ENCODE results near the gene DNAH10. TPM values are rescaled to one million over a fixed set of nuclear protein-coding genes. Genes with fewer than 3 reads are reported as not detected.

The DNAH10 gene
- total RNA-seq, 1 donor from 2014 or later: 0.08 TPM

DNA sequence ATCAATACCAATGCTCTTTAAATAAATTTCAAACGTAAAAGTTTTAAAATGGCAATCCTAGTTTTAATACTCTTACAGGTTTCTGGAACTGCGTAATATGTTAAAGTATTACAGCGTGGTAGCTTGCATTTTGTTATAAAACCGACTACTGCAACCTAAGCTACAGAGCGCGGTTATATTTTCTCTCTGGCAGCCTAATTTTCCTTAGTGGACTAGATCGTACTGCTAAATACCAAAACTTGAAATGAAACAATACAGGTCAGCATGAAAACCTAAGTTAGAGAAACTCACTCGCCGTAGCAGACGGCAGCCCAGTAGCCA is 209.3 kb downstream of the DNAH10 start:
- intact Hi-C loops (cut with DNase I): no loop called here
- ATAC-seq (ENCODE audit: poor library complexity) (no peak), DNase-seq (no peak)

DNA sequence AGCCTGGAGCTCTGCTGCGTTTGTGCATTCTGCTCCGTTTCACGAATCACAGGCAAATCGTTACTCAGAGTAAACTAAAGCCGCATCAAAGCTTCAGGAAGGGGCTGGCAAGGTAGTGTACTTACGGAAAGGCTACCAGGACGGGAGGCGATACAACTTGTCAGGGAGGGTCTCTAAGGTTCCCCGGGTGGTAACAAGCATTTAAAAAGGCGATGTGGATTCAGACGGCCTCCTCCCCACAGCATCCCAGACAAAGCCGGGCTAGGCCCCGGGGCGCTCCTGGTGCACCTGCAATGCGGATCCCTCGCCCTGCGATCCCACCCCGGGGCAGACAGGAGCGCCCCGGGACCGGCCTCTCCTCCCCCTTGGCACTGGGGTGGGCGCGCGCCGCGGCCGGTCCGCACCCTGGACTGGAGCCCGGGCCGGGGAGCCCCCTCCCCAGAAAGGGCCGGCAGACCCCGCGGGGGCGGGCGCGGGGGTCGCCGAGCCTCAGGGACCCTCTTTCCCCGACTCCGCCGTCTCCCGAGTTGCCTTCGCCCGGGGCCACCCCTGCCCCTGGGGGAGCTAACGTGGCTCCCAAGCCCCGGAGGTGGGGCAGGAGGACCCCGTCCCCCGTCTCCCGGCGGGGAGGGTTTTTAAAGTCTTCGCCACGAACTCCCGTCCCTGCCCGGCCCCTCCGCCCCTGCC is 209.8 kb downstream of the DNAH10 start:
- intact Hi-C loops (cut with DNase I): no loop called here
- DNase-seq: peak; percentile 51
- ATAC-seq (ENCODE audit: poor library complexity): peak; percentile 21

DNA sequence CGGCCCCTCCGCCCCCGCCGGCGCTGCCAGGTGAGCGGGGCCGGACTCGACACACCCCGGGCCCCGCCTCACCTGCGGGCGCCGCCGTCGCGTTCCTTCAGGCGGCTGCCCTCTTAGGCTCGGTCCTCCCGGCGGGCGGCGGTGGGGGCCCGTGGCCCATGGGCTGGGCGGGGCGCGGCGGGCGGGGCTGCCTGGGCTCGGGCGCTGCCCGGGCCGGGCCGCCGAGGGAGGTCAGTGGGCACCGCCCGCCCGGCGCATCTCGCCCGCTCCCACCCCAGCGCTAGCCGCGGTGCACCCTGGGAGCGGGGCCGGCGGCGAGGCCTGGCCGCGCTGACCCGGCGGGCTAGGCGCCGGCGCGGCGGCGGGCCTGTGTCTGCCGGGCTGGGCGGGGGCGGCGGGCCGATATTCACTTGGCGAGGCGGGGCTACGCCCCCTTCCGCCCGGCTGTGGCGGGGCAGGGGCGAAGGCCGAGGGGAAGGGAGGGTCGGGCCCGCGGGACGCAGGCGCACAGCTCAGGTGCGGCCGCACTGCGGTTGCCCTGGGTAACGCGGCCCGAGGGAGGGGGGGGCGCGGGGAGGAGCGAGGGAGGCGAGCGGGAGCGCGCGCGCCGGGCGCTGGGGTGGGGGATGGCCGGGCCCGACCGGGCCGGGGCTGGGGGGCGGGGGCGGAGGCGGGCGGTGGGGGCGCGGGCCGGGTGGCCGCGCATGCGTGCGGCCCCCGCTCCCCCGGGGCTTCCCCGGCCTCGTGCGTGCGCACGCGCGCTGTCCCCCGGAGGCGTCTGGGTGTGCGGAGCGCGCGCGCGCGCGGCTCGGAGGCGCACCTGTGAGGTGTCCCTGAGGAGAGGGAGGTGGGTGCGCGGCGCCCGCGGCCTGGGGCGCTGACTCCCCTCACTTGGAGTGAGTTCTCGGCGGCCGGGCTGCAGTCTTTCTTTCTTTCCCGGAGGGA is 210.6 kb downstream of the DNAH10 start, which contains the start of the genes CCDC92 and ZNF664:
TSS of gene CCDC92 (minus strand) at position 375 of the 945 bp plus-strand sequence. CDS start 28,526 bp downstream, outside the sequence.
TSS of gene ZNF664 (plus strand) at position 759 of the 945 bp plus-strand sequence. CDS start 38,930 bp downstream, outside the sequence.
- peak; percentile 91 for ATAC-seq (ENCODE audit: poor library complexity)
- intact Hi-C loops (cut with DNase I): no loop called here
- peak; percentile 94 for DNase-seq

- ATAC-seq (ENCODE audit: poor library complexity): peak; percentile 11
- intact Hi-C loops (cut with DNase I): no loop called here
- peak; percentile 73 for DNase-seq
Observed at GRCh38 chr12:123973552-123974341, 211.6 kb downstream of the DNAH10 start.

DNA sequence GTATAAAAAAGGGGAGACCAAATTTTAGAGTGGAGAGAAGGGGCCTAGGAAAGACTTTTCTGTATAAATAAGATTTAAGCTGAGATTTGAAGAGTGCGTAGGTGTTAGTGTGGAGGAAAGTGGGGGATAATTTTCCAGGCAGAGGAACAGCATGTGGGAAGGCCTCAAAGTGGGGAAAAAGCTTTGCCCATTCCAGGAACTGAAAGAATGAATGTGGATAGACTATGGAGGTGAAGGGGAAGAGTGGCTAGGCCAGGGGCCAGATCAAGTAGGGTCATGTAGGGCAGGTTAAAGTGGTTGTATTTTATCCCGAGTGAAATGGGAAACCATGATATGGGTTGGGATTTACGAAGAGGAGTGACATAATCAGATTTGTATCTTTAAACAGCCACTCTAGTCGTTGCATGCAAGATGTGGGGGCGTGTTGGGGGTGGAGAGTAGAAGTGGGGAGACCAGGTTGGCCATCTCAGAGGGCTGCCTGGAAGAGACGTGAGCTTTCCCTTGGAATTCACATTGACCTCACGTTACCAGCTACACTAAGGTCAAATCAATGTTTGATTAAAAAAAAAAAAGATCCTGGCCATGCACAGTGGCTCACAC is 214.2 kb downstream of the DNAH10 start:
- DNase-seq (no peak), ATAC-seq (ENCODE audit: poor library complexity) (no peak)
- intact Hi-C loops (cut with DNase I): no loop called here

GRCh38 chr12:123979566-123979965 is 217.5 kb downstream of the DNAH10 start:
- intact Hi-C loops (cut with DNase I): no loop called here
- no peak for DNase-seq
- no peak for ATAC-seq (ENCODE audit: poor library complexity)

DNA sequence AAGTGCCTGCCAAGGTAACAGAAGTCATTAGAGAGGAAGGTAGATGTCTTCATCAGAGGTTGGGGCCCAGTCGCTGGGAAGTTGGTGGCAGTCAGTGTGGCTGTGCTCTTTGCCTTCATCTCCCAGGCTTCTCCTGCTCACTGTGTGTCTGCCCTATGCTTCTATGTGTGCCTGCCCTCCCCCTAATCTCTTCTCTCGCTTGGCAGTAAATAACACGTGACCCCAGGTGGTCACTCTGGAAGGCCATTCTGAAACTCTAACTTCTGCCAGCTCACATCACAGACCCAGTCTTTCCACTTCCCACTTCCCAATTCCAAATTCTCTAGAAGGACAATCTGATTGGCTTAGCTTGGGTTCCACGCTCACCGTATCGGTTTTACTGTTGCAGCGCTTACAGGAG is 220.2 kb downstream of the DNAH10 start:
- intact Hi-C loops (cut with DNase I): loop anchor here (5.0 kb wide), 1 partner anchor 75 kb away; no protein-coding TSS in a partner anchor
- DNase-seq (no peak), ATAC-seq (ENCODE audit: poor library complexity) (no peak)

GRCh38 chr12:123983822-123984485 is 221.9 kb downstream of the DNAH10 start:
- peak; percentile 83 for ATAC-seq (ENCODE audit: poor library complexity)
- DNase-seq: no peak
- intact Hi-C loops (cut with DNase I): loop anchor here (5.0 kb wide), 1 partner anchor 77 kb away; no protein-coding TSS in a partner anchor

DNA sequence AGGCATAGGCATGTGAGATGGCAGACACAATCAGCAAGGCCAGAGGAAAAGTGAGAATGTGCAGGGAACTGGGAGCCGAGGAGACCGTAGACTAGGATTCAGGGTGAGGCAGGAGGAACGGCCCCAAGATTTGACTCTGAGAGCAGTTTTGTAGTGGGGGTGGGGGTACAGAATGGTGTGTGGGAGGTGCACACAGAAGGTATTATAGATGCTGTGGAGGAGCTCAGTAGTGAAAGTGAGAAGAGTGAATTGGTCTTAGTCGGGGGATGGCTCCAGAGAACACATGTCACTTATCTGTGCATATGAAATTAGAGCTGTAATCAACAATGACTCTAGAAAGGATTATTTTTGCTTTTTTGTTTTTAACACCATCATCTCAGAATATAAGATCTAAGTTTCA is 222.8 kb downstream of the DNAH10 start:
- intact Hi-C loops (cut with DNase I): loop anchor here (5.0 kb wide), 1 partner anchor 78 kb away; no protein-coding TSS in a partner anchor
- DNase-seq (no peak), ATAC-seq (ENCODE audit: poor library complexity) (no peak)

Other genes starting within 250 kb of the DNAH10 start
- 92.4 TPM for gene RILPL1, start 228.6 kb upstream of the DNAH10 start, total RNA-seq
- gene TMED2, start 177.7 kb upstream of the DNAH10 start, total RNA-seq: 155 TPM
- 4.0 TPM for gene DDX55, start 160.2 kb upstream of the DNAH10 start, total RNA-seq
- gene EIF2B1, start 128.6 kb upstream of the DNAH10 start, total RNA-seq: 28.6 TPM
- gene GTF2H3, start 128.5 kb upstream of the DNAH10 start, total RNA-seq: 11.1 TPM
- gene TCTN2, start 91.2 kb upstream of the DNAH10 start, total RNA-seq: 3.3 TPM
- 9.8 TPM for gene ATP6V0A2, start 49.9 kb upstream of the DNAH10 start, total RNA-seq
- gene CCDC92, start 210.5 kb downstream of the DNAH10 start, total RNA-seq: 54.0 TPM
- 71.3 TPM for gene ZNF664, start 210.9 kb downstream of the DNAH10 start, total RNA-seq